Tongue (tissue), 2 donors: ENCODE measurements around the gene DGCR2. TPM values are rescaled to one million over a fixed set of nuclear protein-coding genes. Genes with fewer than 3 reads are reported as not detected.
A peak's percentile ranks its signal among the peaks of the same experiment; 100 is the strongest.
"Not testable (repeated sequence)": the region's sequence is repeated elsewhere in the genome, so short reads cannot be mapped to it uniquely, and the experiment has no call there.

ENCODE experiments used
- DNase-seq: peaks from one replicate; pipeline ENCODE4 v3.0.0-alpha.2; 2015
- total RNA-seq: library from RNA; depleted of rRNA; stranded (reverse); fragments of >200 nt; gene quantifications from one replicate; pipeline ENCODE4 v1.2.3, GENCODE V29; 2014

DGCR2 gene
- total RNA-seq, 1 donor from 2014 or later: 68.3 TPM

DNA sequence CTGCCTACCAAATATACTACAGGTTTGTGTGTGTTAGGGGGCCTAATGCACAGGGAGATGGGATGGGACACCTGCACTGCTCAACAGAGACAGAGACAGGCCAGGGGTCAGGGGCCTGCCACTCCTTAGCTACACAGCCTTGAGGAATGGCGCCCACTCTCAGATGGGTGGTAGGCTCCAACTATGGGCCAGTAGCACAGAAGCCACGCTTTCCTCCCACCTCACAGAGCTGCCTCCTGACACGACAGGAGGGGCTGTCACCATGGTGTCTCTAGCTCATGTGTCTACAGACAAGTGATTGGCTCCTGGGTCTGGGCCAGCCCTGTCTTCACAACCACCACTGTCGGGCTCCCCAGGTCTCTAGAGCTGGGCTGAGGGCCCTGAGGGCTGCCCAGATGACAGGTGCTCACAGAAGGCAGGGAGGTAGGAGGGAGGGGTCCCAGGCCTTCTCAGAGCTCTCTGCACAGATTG lies 81.8 kb downstream of the DGCR2 start:
- DNase-seq: no peak

DNA sequence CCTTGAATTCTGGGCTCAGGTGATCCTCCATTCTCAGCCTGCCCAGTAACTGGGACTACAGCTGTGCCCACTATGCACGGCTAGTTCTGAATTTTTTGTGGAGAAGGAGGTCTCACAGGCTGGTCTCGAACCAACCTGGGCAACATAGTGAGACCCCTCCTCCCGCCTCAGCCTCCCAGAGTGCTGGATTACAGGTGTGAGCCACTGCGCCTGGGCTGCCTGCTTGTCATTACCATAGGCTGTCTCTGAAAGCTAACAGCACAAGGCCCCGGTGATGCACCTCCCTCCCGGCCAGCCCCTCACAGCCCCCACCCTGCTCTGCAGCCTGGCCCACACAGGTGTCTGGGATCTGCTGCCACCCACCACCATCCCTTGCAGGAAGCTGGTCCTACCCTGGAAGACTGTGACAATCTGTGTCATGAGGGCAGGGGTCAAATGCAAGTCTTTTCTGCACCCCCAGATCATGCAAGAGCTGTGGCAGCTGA lies 82.4 kb downstream of the DGCR2 start:
- no peak for DNase-seq

DNA sequence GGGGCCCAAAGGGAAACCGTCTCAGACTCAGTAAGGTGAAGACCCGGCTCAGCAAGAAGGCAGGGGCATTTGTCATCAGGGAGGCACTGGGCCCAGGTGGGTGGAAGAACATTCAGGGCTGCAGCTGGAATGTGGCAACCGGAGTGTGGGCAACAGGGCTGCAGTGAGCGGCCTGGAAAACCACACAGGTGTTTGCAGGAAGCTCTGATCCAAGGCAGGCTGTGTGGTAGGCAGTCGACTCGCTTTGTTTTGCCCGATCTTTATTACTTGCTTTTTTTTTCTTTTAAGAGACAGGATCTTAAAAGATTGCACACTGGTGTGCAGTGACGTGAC lies 82.8 kb downstream of the DGCR2 start:
- DNase-seq: no peak

GRCh38 chr22:19038728-19039447 lies 83.3 kb downstream of the DGCR2 start:
- no peak for DNase-seq

DNA sequence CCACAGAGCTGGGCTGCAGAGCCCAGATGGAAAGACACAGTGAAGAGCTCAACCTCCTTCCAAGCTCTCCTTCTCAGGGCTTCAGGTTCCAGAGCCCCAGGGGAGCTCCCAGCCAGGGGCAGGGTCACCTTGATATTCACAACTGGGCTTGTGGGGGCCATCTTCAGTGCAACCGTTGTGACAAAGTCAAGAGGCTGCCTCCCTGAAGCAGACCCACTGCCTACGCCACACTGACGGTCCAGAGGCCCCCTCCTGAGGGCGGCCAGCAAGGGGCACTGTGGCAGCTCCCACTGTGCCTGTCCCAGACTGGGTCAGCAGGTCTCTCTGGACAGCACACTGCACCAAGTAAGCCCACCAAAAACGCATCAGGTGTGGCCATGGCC lies 84.1 kb downstream of the DGCR2 start:
- no peak for DNase-seq

- DNase-seq: no peak
Measured at GRCh38 chr22:19037282-19038163, 84.7 kb downstream of the DGCR2 start.

- no peak for DNase-seq
Measured at GRCh38 chr22:19036523-19037273, 85.5 kb downstream of the DGCR2 start.

- no peak for DNase-seq
Measured at GRCh38 chr22:19036229-19036522, 86.0 kb downstream of the DGCR2 start.

- DNase-seq: peak; percentile 26
Measured at GRCh38 chr22:19035474-19036228, 86.6 kb downstream of the DGCR2 start.

DNA sequence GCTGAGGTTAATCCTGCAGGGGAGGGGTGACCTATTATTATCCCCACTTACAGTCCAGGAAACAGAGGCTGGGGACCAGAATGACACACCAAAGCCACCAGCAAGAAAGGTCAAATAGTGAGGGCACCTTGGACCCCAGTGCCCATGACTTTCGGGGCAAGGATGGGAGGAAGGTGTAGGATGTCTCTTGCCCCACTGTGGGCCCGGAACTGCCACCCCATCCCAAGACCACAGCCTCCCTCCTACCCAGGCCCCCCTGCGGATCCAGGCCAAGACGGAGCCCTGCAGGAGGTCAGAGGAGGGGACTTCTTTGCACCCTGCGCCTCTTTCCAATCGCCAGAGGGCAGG lies 87.1 kb downstream of the DGCR2 start:
- not testable (repeated sequence) for DNase-seq

- DNase-seq: not testable (repeated sequence)
Measured at GRCh38 chr22:19034724-19035120, 87.5 kb downstream of the DGCR2 start.

GRCh38 chr22:19034031-19034723 lies 88.0 kb downstream of the DGCR2 start:
- not testable (repeated sequence) for DNase-seq

- not testable (repeated sequence) for DNase-seq
Measured at GRCh38 chr22:19033568-19033905, 88.7 kb downstream of the DGCR2 start.

- DNase-seq: not testable (repeated sequence)
Measured at GRCh38 chr22:19032898-19033567, 89.2 kb downstream of the DGCR2 start.

GRCh38 chr22:19032156-19032785 lies 89.9 kb downstream of the DGCR2 start:
- not testable (repeated sequence) for DNase-seq

DNA sequence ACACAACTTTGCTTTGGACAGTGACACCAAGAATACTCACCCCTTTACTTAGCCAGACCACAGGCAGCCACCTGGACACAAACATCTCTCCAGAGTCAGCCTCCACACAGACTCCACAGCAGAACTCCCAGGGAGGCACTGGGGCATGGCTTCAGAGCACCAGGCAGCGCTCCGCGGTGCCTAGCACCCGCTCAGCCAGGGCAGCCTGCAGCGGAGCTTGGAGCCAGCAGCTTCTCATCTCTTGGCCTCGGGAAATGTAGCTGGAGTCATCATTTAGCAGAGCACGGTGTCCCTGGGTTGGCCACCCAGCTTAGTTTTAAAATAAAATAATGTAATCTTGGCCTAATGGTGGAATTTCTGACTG lies 91.3 kb downstream of the DGCR2 start:
- not testable (repeated sequence) for DNase-seq

DNA sequence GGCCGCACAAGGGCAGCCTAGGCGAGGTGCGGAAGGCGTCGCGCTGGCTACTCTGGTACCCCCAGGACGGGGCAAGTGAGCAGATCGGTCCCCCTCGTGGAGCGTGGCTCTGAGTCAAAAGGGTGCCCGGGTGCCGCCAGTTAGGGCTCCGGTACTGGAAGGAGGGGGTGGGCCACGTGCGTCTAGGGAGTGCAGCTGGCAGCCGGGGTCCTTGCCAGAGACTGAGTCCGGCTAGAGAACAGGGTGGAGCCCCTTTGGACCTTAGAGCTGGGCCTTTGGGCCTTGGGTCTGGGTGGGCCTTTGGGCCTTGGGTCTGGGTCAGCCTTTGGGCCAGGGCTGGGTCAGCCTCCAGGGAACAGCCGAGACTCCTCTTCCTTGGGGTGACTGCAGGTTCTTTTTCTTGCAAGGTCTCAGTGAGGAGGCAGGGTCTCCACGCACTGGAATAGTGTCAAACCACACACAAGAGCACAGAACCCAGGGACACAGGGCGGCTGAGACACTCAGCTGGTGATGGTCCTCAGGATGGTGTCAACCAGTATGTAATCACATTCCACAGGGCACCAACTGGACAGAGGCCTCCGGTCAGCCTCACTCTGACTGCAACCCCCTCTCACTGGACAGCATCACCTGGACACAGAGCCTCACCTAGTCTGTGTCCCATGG lies 91.9 kb downstream of the DGCR2 start:
- not testable (repeated sequence) for DNase-seq

- not testable (repeated sequence) for DNase-seq
Measured at GRCh38 chr22:19029113-19030103, 92.8 kb downstream of the DGCR2 start.

DNA sequence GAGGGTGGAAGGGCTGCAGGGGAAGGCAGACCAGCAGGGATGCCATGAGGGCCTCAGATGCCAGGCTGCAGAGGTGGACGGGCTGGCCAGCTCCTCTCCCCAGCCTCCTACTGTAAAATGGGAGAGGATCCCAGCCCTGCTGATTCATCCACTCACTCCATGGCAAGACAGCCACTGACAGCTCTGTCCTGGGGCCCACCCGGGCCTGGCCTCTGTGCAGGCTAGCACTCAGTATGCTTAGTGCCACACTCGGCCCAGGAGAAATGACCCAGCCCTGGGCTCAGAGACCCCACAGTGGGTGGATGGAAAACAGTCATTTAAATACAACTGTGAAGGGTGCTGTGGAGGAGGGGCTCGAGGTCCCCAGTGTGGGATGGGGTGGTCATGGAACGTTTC lies 94.2 kb downstream of the DGCR2 start:
- not testable (repeated sequence) for DNase-seq
